ENCODE measurements around the gene ARHGEF12. TPM values are rescaled to one million over a fixed set of nuclear protein-coding genes. Genes with fewer than 3 reads are reported as not detected.

Gene ARHGEF12
- total RNA-seq, 1 donor from 2014 or later, result 114 TPM

DNA sequence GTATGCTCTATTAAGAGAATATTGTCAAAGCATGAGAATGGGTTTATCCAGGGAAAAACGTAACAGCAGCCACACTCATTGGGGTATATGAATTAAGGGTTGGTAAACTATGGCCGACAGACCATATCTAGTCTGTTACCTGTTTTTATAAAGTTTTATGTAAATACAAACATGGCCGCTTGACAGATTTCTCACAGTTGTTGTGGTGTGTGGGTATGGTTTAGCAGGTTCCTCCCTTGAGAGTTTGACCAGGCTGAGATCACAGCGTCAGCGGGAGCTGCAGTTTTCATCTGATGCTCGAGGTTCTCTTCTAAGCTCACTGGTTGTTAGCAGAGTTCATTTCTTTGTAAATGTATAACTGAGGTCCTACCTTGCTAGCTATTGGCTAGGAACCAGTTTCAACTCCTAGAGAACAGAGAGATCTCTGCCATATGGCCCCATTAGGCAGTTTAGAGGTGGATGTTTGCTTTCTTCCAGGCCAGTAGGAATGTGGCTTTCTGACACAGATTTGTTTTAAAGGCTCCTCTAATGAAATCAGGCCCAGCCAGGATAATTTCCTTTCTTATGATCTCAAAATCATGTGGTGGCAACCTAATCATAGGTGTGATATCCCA is 129.8 kb downstream of the ARHGEF12 start:
- peaks cover 72% of the 10 kb centered on the region for H3K36me3 Mint-ChIP-seq (ENCODE audit: unreplicated experiment)
- peaks cover 10% of the 10 kb centered on the region for H3K4me1 Mint-ChIP-seq (ENCODE audit: unreplicated experiment)
- no peak for DNase-seq (ENCODE audit: extremely low spot score, unreplicated experiment)
- H3K27me3 Mint-ChIP-seq (ENCODE audit: unreplicated experiment), result no peaks in the 10 kb centered on the region
- TF ChIP-seq, protein P1, sequence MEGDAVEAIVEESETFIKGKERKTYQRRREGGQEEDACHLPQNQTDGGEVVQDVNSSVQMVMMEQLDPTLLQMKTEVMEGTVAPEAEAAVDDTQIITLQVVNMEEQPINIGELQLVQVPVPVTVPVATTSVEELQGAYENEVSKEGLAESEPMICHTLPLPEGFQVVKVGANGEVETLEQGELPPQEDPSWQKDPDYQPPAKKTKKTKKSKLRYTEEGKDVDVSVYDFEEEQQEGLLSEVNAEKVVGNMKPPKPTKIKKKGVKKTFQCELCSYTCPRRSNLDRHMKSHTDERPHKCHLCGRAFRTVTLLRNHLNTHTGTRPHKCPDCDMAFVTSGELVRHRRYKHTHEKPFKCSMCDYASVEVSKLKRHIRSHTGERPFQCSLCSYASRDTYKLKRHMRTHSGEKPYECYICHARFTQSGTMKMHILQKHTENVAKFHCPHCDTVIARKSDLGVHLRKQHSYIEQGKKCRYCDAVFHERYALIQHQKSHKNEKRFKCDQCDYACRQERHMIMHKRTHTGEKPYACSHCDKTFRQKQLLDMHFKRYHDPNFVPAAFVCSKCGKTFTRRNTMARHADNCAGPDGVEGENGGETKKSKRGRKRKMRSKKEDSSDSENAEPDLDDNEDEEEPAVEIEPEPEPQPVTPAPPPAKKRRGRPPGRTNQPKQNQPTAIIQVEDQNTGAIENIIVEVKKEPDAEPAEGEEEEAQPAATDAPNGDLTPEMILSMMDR (IDR thresholded peaks at IDR 0.05), result no peak
- no peak overlapping the region for H3K27ac Mint-ChIP-seq (ENCODE audit: unreplicated experiment)
- H3K4me3 Mint-ChIP-seq (ENCODE audit: unreplicated experiment), result no peak overlapping the region
- H3K9me3 Mint-ChIP-seq (ENCODE audit: unreplicated experiment), result no peaks in the 10 kb centered on the region

DNA sequence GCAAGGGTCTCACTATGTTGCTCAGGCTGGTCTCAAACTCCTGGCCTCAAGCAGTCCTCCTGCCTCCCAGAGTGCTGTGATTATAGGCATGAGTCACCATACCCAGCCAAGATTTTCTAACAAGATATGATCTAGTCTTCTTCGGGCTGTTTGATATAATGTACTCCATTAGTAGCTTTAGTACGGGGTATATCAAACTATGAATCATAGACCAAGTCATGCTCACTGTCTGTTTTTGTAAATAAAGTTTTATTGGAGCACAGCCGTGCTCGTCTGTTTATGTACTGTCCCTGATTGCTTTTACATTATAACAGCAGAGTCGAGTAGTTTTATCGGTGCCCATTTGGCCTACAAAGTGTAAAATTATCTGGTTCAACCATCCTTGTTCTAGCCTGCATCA is 131.4 kb downstream of the ARHGEF12 start:
- no peak for DNase-seq (ENCODE audit: extremely low spot score, unreplicated experiment)
- TF ChIP-seq, protein P1 (IDR thresholded peaks at IDR 0.05), result no peak
- no peaks in the 10 kb centered on the region for H3K9me3 Mint-ChIP-seq (ENCODE audit: unreplicated experiment)
- no peak overlapping the region for H3K4me3 Mint-ChIP-seq (ENCODE audit: unreplicated experiment)
- H3K27me3 Mint-ChIP-seq (ENCODE audit: unreplicated experiment), result no peaks in the 10 kb centered on the region
- no peak overlapping the region for H3K27ac Mint-ChIP-seq (ENCODE audit: unreplicated experiment)
- H3K4me1 Mint-ChIP-seq (ENCODE audit: unreplicated experiment), result peaks cover 16% of the 10 kb centered on the region
- H3K36me3 Mint-ChIP-seq (ENCODE audit: unreplicated experiment), result peaks cover 65% of the 10 kb centered on the region

DNA sequence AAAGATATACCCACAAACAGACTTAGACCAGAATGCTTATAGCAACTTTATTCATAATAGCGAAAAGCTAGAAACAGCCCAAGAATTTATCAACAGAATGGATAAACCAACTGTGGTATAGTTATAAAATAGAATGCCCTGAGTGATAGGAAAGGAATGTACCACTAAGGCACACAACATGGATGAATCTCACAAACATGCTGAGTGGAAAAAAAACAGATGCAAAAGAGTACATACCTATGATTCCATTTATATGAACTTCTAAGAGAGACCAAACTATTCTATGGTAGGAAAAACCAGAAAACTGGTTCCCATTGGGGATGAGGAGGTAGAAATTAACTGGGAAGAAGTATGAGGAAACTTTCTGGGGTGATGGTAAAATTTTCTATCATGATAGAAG is 134.9 kb downstream of the ARHGEF12 start:
- H3K27ac Mint-ChIP-seq (ENCODE audit: unreplicated experiment), result peak overlapping the region; percentile 3
- TF ChIP-seq, protein P1 (IDR thresholded peaks at IDR 0.05), result no peak
- no peak overlapping the region for H3K4me3 Mint-ChIP-seq (ENCODE audit: unreplicated experiment)
- H3K9me3 Mint-ChIP-seq (ENCODE audit: unreplicated experiment), result no peaks in the 10 kb centered on the region
- no peaks in the 10 kb centered on the region for H3K27me3 Mint-ChIP-seq (ENCODE audit: unreplicated experiment)
- H3K4me1 Mint-ChIP-seq (ENCODE audit: unreplicated experiment), result peaks cover 16% of the 10 kb centered on the region
- DNase-seq (ENCODE audit: extremely low spot score, unreplicated experiment), result no peak
- peaks cover 60% of the 10 kb centered on the region for H3K36me3 Mint-ChIP-seq (ENCODE audit: unreplicated experiment)

DNA sequence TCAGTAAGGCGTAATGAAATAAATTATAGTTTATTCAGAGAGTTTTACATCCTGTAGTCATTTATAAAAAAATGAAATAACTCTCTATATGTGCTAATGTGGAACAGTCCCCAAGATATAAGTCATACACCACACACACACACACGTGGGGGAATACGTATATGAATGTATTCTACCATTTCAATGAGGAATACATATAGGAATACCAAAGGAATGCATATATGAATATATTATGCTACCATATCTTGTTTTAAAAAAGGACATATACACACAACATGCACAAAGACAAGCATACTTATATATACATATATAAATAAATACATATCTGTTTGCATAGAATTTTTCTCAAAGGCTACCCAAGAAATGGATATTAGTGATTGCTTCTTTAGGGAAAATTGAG is 135.8 kb downstream of the ARHGEF12 start:
- H3K36me3 Mint-ChIP-seq (ENCODE audit: unreplicated experiment), result peaks cover 57% of the 10 kb centered on the region
- H3K27ac Mint-ChIP-seq (ENCODE audit: unreplicated experiment), result no peak overlapping the region
- no peak overlapping the region for H3K4me3 Mint-ChIP-seq (ENCODE audit: unreplicated experiment)
- no peaks in the 10 kb centered on the region for H3K27me3 Mint-ChIP-seq (ENCODE audit: unreplicated experiment)
- no peak for DNase-seq (ENCODE audit: extremely low spot score, unreplicated experiment)
- no peaks in the 10 kb centered on the region for H3K9me3 Mint-ChIP-seq (ENCODE audit: unreplicated experiment)
- H3K4me1 Mint-ChIP-seq (ENCODE audit: unreplicated experiment), result peaks cover 16% of the 10 kb centered on the region
- TF ChIP-seq, protein P1 (IDR thresholded peaks at IDR 0.05), result no peak

DNA sequence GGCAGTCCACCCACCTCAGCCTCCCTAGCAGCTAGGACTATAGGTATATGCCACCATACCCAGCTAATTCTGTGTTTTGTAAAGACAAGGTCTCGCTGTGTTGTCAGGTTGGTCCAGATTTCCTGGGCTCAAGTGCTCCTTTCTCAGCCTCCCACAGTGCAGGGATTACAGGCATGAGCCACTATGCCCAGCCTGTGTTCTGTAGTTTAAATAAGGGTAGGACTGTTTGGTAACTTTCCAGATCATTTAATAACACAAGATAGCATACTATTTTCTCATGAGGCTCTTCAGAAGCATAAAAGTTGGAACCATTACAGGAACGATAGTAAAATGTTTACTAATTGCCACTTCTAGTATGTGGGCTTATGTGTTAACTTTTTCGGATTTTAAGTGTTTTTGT is 137.3 kb downstream of the ARHGEF12 start:
- DNase-seq (ENCODE audit: extremely low spot score, unreplicated experiment), result no peak
- H3K36me3 Mint-ChIP-seq (ENCODE audit: unreplicated experiment), result peaks cover 56% of the 10 kb centered on the region
- no peak overlapping the region for H3K27ac Mint-ChIP-seq (ENCODE audit: unreplicated experiment)
- H3K4me1 Mint-ChIP-seq (ENCODE audit: unreplicated experiment), result peaks cover 16% of the 10 kb centered on the region
- H3K9me3 Mint-ChIP-seq (ENCODE audit: unreplicated experiment), result no peaks in the 10 kb centered on the region
- H3K27me3 Mint-ChIP-seq (ENCODE audit: unreplicated experiment), result no peaks in the 10 kb centered on the region
- TF ChIP-seq, protein P1 (IDR thresholded peaks at IDR 0.05), result no peak
- H3K4me3 Mint-ChIP-seq (ENCODE audit: unreplicated experiment), result no peak overlapping the region

Measured in osteocyte (in vitro differentiated cells).